ENCODE data around the gene CAMK2N1.

The CAMK2N1 gene

DNA sequence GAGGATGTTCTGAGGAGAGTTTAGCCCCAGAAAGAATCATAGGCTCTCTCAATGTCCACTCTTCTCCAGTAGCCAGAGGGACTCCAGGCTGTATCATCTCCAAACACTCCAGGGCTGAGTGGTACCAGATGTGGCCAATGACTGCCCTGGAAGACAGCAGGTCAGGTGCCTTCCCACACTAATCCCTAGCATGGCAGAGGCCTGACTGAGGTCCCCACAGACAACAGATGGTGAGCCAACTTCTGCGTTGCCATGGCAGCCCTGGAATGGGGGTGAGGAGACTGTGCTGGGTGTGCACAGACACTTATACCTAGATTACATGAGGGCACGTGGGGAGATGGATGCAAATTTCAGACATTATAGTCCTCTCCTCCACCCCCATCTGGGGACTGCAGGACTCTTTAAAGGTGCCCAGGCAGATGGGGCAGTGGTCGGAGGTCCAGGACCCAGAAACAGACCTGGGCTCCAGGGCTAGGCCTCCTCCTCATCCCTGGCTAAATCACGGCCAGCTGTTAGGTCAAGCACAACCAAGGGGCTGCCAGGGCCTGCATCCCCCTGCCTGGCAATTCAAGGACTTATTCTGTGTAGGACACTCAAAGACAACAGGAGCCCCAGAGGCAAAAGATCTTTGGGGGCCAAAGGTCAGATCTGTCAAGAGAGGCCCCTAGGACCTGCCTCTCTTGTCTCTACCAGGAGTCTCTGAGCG, 42.9 kb downstream of the CAMK2N1 start:
- no peak for DNase-seq

DNA sequence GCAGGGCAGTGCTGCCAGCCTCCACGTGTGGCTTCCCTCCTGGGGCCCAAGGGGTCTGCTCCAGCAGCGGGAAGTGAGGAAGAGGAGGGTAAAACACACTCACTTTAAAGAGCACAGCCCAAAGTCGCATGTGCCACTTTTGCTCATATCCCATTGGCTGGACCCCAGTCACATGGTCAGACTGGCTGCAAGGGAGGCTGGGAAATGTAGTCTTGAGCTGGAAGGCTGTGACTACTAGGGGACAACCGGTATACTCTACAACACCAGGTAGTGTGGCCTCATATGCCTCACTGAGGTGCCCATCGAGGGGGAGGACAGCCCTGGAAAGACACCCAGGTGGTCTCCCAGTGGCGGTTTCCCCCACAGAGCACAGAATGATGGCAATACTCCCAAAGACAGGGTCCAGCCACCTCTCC, 45.2 kb downstream of the CAMK2N1 start:
- DNase-seq: peak; percentile 26

- DNase-seq: no peak
Measured at GRCh38 chr1:20439282-20439681, 46.7 kb downstream of the CAMK2N1 start.

DNA sequence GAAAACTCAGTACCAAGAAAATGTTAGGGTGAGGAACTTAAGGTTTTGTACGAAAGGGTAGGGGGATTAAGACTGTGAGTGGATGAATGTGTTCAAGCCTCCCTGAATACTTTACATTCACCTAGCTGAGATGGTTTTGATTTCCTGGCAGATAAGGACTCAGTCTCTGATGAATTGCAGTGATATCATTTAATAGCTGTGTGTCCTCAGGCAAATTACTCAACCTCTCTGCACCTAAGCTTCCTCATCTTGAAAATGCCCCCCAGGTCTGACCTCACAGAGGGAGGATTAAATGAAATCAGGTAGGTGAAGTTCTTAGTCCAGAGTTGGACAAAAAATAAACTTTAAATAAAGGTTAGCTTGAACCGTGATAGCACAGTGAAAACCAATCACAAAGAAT, 48.4 kb downstream of the CAMK2N1 start:
- no peak for DNase-seq

GRCh38 chr1:20432891-20433290, 53.1 kb downstream of the CAMK2N1 start:
- no peak for DNase-seq
